ENCODE results near the gene BRD9.
"Not testable (repeated sequence)": the region's sequence is repeated elsewhere in the genome, so short reads cannot be mapped to it uniquely, and the experiment has no call there.

BRD9 gene

GRCh38 chr5:856531-857425 lies 35.8 kb downstream of the BRD9 start:
- DNase-seq (ENCODE audit: low spot score), result no peak

GRCh38 chr5:855771-856530 lies 36.6 kb downstream of the BRD9 start:
- no peak for DNase-seq (ENCODE audit: low spot score)

- no peak for DNase-seq (ENCODE audit: low spot score)
Observed at GRCh38 chr5:854966-855743, 37.4 kb downstream of the BRD9 start.

GRCh38 chr5:854217-854616 lies 38.4 kb downstream of the BRD9 start:
- no peak for DNase-seq (ENCODE audit: low spot score)

- DNase-seq (ENCODE audit: low spot score), result not testable (repeated sequence)
Observed at GRCh38 chr5:853416-854090, 39.0 kb downstream of the BRD9 start.

- no peak for DNase-seq (ENCODE audit: low spot score)
Observed at GRCh38 chr5:852431-853401, 39.9 kb downstream of the BRD9 start.

- DNase-seq (ENCODE audit: low spot score), result no peak
Observed at GRCh38 chr5:852018-852417, 40.6 kb downstream of the BRD9 start.

GRCh38 chr5:851553-851952 lies 41.0 kb downstream of the BRD9 start:
- DNase-seq (ENCODE audit: low spot score), result no peak

- DNase-seq (ENCODE audit: low spot score), result no peak
Observed at GRCh38 chr5:851076-851475, 41.5 kb downstream of the BRD9 start.

GRCh38 chr5:850511-851006 lies 42.0 kb downstream of the BRD9 start, which contains the start of gene ZDHHC11:
Gene ZDHHC11, minus strand, starts transcription at chr5:850986. Its CDS starts 384 bp downstream, at chr5:850602.
- DNase-seq (ENCODE audit: low spot score), result no peak

GRCh38 chr5:849651-850301 lies 42.8 kb downstream of the BRD9 start:
- no peak for DNase-seq (ENCODE audit: low spot score)

GRCh38 chr5:848671-849111 lies 43.9 kb downstream of the BRD9 start:
- DNase-seq (ENCODE audit: low spot score), result no peak

GRCh38 chr5:847736-848135 lies 44.9 kb downstream of the BRD9 start:
- DNase-seq (ENCODE audit: low spot score), result not testable (repeated sequence)

- not testable (repeated sequence) for DNase-seq (ENCODE audit: low spot score)
Observed at GRCh38 chr5:847212-847611, 45.4 kb downstream of the BRD9 start.

GRCh38 chr5:846602-847091 lies 46.0 kb downstream of the BRD9 start:
- DNase-seq (ENCODE audit: low spot score), result not testable (repeated sequence)

GRCh38 chr5:845676-846601 lies 46.7 kb downstream of the BRD9 start:
- DNase-seq (ENCODE audit: low spot score), result not testable (repeated sequence)

- DNase-seq (ENCODE audit: low spot score), result not testable (repeated sequence)
Observed at GRCh38 chr5:845031-845675, 47.4 kb downstream of the BRD9 start.

- DNase-seq (ENCODE audit: low spot score), result not testable (repeated sequence)
Observed at GRCh38 chr5:844426-844825, 48.2 kb downstream of the BRD9 start.
